ENCODE data around the gene DMBX1.

DNA sequence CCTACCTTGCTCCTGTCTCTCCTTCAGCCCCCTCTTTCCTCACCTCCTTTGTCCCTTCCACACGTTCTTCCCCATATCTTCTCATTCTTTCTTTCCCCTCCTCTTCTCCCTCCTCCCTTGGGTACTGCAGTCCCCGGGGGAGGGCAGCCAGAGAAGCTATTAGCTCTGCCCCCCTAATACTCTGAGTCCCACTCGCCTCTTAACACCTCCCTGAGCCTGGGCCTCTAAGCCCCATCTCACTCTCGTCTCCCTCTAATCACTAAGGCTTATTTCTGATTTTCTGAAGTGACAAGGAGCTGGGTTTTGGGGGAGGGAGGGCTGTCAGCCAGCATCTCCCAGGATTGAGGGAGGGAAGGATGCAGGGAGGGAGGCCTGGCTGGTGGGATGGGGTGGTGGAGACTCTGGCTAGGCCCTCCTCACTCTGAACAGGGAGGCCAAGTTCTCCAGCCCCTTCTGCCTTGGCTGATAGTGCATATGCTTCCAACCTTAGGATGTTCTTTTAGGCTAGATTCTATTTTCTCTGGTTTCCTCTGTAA is 25.6 kb upstream of the DMBX1 start:
- TF ChIP-seq, protein P1, sequence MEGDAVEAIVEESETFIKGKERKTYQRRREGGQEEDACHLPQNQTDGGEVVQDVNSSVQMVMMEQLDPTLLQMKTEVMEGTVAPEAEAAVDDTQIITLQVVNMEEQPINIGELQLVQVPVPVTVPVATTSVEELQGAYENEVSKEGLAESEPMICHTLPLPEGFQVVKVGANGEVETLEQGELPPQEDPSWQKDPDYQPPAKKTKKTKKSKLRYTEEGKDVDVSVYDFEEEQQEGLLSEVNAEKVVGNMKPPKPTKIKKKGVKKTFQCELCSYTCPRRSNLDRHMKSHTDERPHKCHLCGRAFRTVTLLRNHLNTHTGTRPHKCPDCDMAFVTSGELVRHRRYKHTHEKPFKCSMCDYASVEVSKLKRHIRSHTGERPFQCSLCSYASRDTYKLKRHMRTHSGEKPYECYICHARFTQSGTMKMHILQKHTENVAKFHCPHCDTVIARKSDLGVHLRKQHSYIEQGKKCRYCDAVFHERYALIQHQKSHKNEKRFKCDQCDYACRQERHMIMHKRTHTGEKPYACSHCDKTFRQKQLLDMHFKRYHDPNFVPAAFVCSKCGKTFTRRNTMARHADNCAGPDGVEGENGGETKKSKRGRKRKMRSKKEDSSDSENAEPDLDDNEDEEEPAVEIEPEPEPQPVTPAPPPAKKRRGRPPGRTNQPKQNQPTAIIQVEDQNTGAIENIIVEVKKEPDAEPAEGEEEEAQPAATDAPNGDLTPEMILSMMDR (IDR thresholded peaks at IDR 0.05), result no peak
- no peak for TF ChIP-seq POLR2A (IDR thresholded peaks at IDR 0.05)

All from lower leg skin (tissue), 3 donors.